Measurements from ENCODE around the gene NUP133. TPM values are rescaled to one million over a fixed set of nuclear protein-coding genes. Genes with fewer than 3 reads are reported as not detected.

Gene NUP133
- total RNA-seq: 35.1 and 35.4 TPM in 2 replicates

DNA sequence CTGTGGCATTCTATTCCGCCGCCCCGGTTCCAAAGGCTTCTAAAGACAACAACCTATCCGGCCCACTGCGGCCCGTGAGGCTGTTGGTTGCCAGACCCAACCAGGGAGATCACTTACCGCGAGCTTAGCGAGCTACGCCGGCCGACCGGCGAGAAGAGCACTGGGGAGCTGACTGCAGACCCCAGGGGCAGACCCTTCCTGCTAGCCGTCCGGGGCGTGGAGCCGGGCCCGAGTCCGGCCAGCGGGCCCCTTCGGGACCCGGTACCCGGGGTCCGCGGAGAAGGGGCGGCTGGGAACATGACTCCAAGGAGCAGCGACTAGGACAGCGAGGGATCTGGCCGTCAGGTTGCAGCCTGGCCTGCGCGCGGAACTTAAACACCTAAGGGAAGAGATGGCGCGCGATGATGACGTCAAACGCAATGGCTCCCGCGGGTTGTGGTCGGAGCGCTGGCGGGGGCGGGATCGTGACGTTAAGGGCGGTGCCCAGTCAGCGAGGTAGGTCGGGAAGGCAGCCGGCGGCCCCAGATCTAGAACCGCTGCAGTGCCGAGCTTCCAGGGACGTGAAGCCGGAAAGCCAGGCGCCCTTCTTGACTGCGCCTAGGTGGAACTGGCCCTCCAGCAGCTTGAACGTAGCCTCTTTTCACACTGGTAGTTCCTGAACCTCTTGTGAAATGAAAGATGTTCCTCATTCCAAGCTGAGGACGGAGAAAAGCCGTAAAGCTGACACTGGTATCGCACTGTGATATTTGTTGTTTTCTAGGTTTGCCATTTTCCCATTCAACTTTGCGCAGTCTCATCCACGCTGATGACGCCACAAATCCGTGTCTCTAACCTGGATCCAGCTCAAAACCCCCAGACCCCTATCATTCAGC is at the start of gene NUP133:
Gene NUP133 (minus strand): TSS at position 391 of the 872 bp plus-strand sequence. CDS start 92 bp downstream, at position 299.
- H3K4me3 ChIP-seq (ENCODE audit: insufficient read depth, low read length): peak within 1 kb of the TSS; percentile 81
- peak within 1 kb of the TSS; percentile 90 for H3K4me2 ChIP-seq (ENCODE audit: insufficient read depth, low read length)
- peaks cover 32% of the 10 kb centered on the region for H3K79me2 ChIP-seq (ENCODE audit: insufficient read depth, low read length)
- TF ChIP-seq, protein P1, sequence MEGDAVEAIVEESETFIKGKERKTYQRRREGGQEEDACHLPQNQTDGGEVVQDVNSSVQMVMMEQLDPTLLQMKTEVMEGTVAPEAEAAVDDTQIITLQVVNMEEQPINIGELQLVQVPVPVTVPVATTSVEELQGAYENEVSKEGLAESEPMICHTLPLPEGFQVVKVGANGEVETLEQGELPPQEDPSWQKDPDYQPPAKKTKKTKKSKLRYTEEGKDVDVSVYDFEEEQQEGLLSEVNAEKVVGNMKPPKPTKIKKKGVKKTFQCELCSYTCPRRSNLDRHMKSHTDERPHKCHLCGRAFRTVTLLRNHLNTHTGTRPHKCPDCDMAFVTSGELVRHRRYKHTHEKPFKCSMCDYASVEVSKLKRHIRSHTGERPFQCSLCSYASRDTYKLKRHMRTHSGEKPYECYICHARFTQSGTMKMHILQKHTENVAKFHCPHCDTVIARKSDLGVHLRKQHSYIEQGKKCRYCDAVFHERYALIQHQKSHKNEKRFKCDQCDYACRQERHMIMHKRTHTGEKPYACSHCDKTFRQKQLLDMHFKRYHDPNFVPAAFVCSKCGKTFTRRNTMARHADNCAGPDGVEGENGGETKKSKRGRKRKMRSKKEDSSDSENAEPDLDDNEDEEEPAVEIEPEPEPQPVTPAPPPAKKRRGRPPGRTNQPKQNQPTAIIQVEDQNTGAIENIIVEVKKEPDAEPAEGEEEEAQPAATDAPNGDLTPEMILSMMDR (IDR thresholded peaks at IDR 0.05; ENCODE audit: extremely low read depth, low read depth, low read length): no peak
- H3K27ac ChIP-seq (ENCODE audit: low read depth, low read length): peak within 1 kb of the TSS; percentile 95
- H4K20me1 ChIP-seq (ENCODE audit: insufficient read depth, low read length): no peaks in the 10 kb centered on the region
- H3K4me1 ChIP-seq (ENCODE audit: insufficient read depth, low read length): peaks cover 26% of the 10 kb centered on the region
- H3K27me3 ChIP-seq (ENCODE audit: insufficient read depth, low read length): no peaks in the 10 kb centered on the region
- H3K9me3 ChIP-seq (ENCODE audit: low read depth, low read length): no peaks in the 10 kb centered on the region
- peak within 1 kb of the TSS; percentile 95 for H2AFZ ChIP-seq (ENCODE audit: low read length)
- peak; percentile 97 for DNase-seq (ENCODE audit: insufficient read length, low spot score, missing footprints)
- H3K36me3 ChIP-seq (ENCODE audit: insufficient read depth, low read length): peaks cover 3% of the 10 kb centered on the region

DNA sequence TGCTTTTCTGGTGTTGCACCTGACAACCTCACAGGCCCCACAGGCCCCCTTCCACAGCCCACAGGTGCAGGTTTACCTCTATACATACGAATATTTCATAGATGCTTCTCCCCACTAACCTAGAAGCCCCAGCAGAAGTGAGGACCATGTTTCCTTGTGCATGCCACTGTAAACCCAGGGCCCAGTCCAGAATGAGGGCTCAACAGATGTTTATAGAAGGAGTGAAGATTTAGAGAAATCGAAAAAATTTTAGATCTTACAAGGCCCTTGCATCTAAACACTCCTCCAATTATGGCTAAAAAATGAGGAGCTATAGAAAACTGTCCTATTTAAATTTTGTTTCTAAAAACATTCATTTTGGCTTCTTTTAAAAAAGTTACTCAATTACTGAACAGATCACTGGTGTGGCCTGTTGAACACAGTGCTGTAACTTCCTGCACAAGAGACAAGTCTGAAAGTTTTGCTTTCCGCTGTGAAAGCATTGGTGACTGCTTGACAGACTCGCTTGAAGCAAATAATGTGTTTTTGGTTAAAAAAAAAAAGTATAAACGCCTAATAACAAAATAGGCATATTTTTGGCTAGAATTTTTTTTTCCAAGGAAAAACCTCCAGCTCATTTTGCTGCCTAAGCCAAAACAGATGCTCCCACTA is 49.2 kb upstream of the NUP133 start:
- Histone ChIP-seq H3K4me2 (ENCODE audit: insufficient read depth, low read length) (peak overlapping the region; percentile 93), H3K27me3 (ENCODE audit: insufficient read depth, low read length) (no peaks in the 10 kb centered on the region), H2AFZ (ENCODE audit: low read length) (peak overlapping the region; percentile 92), H3K79me2 (ENCODE audit: insufficient read depth, low read length) (peaks cover 52% of the 10 kb centered on the region), H4K20me1 (ENCODE audit: insufficient read depth, low read length) (peaks cover 27% of the 10 kb centered on the region), H3K9me3 (ENCODE audit: low read depth, low read length) (no peaks in the 10 kb centered on the region), H3K36me3 (ENCODE audit: insufficient read depth, low read length) (no peaks in the 10 kb centered on the region), H3K4me3 (ENCODE audit: insufficient read depth, low read length) (peak overlapping the region; percentile 90), H3K27ac (ENCODE audit: low read depth, low read length) (peak overlapping the region; percentile 19), H3K4me1 (ENCODE audit: insufficient read depth, low read length) (peaks cover 9% of the 10 kb centered on the region)
- DNase-seq (ENCODE audit: insufficient read length, low spot score, missing footprints): no peak
- TF ChIP-seq, protein P1 (IDR thresholded peaks at IDR 0.05; ENCODE audit: extremely low read depth, low read depth, low read length): no peak

DNA sequence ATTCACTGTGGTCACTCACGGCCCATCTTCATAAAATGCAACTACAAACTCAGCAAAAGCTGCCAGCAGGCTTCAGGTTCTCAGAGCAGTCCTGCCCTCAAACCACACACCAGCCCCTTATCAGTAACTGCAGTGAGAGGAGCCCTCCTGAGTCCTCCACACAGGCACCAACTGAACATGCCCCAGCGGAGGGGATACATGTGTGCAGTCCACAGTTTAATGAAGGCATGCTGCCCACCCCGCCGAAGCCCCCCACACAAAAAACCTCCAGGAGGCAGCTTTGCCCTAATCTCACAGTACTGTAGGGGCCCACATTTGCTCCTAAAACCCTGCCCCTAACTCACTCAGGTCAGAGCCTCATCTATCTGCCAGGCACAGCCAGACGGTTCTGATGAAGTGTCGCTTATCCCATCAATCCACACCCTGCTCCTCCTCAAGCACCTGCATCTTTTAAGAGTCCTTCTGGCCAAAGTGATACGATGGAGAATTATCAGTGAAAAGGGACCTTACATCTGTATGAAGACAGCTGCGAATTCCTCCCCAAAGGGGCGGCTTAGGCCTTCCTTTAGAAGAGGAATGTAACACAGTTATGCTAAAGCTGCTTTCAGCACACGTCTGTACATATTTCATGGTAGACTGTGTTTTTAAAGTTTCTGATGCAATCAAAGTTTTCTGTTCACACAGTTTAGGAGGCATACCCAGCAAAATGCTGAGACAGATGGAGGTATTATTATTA is 46.9 kb upstream of the NUP133 start:
- TF ChIP-seq, protein P1 (IDR thresholded peaks at IDR 0.05; ENCODE audit: extremely low read depth, low read depth, low read length): no peak
- Histone ChIP-seq H2AFZ (ENCODE audit: low read length) (no peak overlapping the region), H3K4me1 (ENCODE audit: insufficient read depth, low read length) (peaks cover 9% of the 10 kb centered on the region), H3K36me3 (ENCODE audit: insufficient read depth, low read length) (no peaks in the 10 kb centered on the region), H3K27ac (ENCODE audit: low read depth, low read length) (no peak overlapping the region), H3K4me2 (ENCODE audit: insufficient read depth, low read length) (no peak overlapping the region), H3K9me3 (ENCODE audit: low read depth, low read length) (no peaks in the 10 kb centered on the region), H3K27me3 (ENCODE audit: insufficient read depth, low read length) (no peaks in the 10 kb centered on the region), H3K79me2 (ENCODE audit: insufficient read depth, low read length) (peaks cover 70% of the 10 kb centered on the region), H3K4me3 (ENCODE audit: insufficient read depth, low read length) (no peak overlapping the region), H4K20me1 (ENCODE audit: insufficient read depth, low read length) (peaks cover 29% of the 10 kb centered on the region)
- peak; percentile 47 for DNase-seq (ENCODE audit: insufficient read length, low spot score, missing footprints)

All from osteoblast (primary cell).